DOHH2 (cell line): ENCODE results near the gene ATP1A3.
"Not testable (repeated sequence)": the region's sequence is repeated elsewhere in the genome, so short reads cannot be mapped to it uniquely, and the experiment has no call there.

ENCODE experiments used
- EZH2phosphoT487 ChIP-seq: fragments of 200-600 bp; sonication (generic); IDR thresholded peaks from 2 replicates; pipeline ENCODE4 v1.6.1; 2017; ENCODE audit warnings: borderline replicate concordance, mild to moderate bottlenecking, antibody characterized with exemption, low read length, moderate library complexity, mixed read lengths
- TF ChIP-seq, protein P1 (sequence below): fragments of 200-600 bp; sonication (generic); IDR thresholded peaks from one replicate; pipeline ENCODE4 v1.5.1; 2014; ENCODE audit warnings: antibody characterized with exemption, mild to moderate bottlenecking, low read depth, low read length; ENCODE audit not compliant: poor library complexity, severe bottlenecking

DNA sequence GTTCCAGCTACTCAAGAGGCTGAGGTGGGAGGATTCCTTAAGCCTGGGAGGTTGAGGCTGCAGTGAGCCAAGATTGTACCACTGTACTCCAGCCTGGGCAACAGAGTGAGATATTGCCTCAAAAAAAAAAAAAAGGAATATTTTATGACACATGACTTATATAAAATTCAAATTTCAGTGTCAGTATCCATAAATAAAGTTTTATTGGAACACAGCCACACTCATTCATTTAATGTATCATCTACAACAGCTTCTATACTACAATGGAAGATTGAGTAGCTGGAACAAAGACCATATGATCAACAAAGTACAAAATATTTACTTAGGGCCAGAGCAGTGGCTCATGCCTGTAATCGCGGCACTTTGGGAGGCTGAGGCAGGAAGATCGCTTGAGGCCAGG is 18.7 kb upstream of the ATP1A3 start:
- TF ChIP-seq, protein P1, sequence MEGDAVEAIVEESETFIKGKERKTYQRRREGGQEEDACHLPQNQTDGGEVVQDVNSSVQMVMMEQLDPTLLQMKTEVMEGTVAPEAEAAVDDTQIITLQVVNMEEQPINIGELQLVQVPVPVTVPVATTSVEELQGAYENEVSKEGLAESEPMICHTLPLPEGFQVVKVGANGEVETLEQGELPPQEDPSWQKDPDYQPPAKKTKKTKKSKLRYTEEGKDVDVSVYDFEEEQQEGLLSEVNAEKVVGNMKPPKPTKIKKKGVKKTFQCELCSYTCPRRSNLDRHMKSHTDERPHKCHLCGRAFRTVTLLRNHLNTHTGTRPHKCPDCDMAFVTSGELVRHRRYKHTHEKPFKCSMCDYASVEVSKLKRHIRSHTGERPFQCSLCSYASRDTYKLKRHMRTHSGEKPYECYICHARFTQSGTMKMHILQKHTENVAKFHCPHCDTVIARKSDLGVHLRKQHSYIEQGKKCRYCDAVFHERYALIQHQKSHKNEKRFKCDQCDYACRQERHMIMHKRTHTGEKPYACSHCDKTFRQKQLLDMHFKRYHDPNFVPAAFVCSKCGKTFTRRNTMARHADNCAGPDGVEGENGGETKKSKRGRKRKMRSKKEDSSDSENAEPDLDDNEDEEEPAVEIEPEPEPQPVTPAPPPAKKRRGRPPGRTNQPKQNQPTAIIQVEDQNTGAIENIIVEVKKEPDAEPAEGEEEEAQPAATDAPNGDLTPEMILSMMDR = not testable (repeated sequence)
- TF ChIP-seq EZH2phosphoT487 = not testable (repeated sequence)
